Fibroblast of lung (primary cell): ENCODE data around the gene TRPM5.

Source experiments
- EZH2 ChIP-seq: IDR thresholded peaks from 2 replicates; pipeline ENCODE4 v1.5.1; 2012; ENCODE audit warnings: low read length, control low read depth, mild to moderate bottlenecking; ENCODE audit errors: missing control alignments
- TF ChIP-seq, protein P1 (sequence below), 2 donors: IDR thresholded peaks in 1 of 2; conservative IDR thresholded peaks in 1 of 2; 1 replicate in 1 of 2; 2 replicates in 1 of 2; pipeline ENCODE4 v1.5.1; 2011 to 2012; ENCODE audit warnings: low read length in 2 of 2, control low read depth in 1 of 2, inconsistent platforms in 1 of 2, low read depth in 1 of 2, mild to moderate bottlenecking in 1 of 2

DNA sequence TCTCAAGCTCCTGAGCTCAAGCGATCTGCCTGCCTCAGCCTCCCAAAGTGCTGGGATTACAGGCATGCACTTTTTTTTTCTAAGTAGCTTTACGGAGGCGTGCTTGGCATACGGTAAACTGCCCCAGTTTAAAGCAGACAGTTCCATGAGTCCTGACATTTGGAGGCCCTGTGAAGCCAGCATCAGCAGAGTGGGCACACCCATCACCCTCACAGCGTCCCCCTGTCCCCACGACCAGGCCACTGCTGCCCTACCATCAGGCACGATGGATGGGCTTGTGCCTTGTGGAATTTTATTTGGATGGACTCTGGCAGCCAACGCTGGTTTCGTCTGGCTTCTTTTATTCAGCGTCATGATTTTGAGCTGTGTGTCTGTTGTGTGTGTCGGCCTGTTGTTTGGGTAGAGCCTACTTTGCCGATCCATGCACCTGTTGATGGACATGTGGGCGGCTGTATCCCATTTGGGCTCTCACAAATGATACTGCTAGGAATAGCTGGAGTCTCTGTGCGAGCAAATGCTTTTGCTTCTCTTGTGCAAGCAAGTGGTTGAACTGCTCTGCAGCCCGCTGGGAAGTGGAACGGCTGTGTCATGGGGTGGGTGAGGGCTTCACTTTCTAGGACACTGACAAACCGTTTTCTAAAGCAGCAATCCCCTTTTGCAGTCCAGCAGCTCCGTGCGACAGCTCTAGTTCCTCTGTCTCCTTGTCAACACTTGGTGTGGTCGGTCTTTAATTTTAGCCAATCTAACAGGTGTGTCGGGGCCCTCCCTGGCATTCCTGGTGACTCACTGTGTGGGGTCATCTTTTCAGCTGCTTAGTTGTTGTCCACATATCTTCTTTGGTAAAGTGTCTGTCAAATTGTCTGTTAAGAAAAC, 24.3 kb upstream of the TRPM5 start:
- TF ChIP-seq, protein P1, sequence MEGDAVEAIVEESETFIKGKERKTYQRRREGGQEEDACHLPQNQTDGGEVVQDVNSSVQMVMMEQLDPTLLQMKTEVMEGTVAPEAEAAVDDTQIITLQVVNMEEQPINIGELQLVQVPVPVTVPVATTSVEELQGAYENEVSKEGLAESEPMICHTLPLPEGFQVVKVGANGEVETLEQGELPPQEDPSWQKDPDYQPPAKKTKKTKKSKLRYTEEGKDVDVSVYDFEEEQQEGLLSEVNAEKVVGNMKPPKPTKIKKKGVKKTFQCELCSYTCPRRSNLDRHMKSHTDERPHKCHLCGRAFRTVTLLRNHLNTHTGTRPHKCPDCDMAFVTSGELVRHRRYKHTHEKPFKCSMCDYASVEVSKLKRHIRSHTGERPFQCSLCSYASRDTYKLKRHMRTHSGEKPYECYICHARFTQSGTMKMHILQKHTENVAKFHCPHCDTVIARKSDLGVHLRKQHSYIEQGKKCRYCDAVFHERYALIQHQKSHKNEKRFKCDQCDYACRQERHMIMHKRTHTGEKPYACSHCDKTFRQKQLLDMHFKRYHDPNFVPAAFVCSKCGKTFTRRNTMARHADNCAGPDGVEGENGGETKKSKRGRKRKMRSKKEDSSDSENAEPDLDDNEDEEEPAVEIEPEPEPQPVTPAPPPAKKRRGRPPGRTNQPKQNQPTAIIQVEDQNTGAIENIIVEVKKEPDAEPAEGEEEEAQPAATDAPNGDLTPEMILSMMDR (conservative IDR thresholded peaks at IDR 0.05 in 1 of 2, IDR thresholded peaks at IDR 0.05 in 1 of 2; ENCODE audit: low read depth in 1 of 2, low read length in 2 of 2): no peak
- no peak for TF ChIP-seq EZH2
